HG02642 (cell line): ENCODE results near the gene SLC25A47.
A peak's percentile ranks its signal among the peaks of the same experiment; 100 is the strongest.
"Not testable (repeated sequence)": the region's sequence is repeated elsewhere in the genome, so short reads cannot be mapped to it uniquely, and the experiment has no call there.

Source experiments
- ATAC-seq: cut with Tn5 transposase; IDR thresholded peaks from one replicate; pipeline ENCODE4 v1.9.1; 2021; ENCODE audit warnings: mild to moderate bottlenecking; ENCODE audit not compliant: unreplicated experiment, poor library complexity

Gene SLC25A47, protein sequence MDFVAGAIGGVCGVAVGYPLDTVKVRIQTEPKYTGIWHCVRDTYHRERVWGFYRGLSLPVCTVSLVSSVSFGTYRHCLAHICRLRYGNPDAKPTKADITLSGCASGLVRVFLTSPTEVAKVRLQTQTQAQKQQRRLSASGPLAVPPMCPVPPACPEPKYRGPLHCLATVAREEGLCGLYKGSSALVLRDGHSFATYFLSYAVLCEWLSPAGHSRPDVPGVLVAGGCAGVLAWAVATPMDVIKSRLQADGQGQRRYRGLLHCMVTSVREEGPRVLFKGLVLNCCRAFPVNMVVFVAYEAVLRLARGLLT

DNA sequence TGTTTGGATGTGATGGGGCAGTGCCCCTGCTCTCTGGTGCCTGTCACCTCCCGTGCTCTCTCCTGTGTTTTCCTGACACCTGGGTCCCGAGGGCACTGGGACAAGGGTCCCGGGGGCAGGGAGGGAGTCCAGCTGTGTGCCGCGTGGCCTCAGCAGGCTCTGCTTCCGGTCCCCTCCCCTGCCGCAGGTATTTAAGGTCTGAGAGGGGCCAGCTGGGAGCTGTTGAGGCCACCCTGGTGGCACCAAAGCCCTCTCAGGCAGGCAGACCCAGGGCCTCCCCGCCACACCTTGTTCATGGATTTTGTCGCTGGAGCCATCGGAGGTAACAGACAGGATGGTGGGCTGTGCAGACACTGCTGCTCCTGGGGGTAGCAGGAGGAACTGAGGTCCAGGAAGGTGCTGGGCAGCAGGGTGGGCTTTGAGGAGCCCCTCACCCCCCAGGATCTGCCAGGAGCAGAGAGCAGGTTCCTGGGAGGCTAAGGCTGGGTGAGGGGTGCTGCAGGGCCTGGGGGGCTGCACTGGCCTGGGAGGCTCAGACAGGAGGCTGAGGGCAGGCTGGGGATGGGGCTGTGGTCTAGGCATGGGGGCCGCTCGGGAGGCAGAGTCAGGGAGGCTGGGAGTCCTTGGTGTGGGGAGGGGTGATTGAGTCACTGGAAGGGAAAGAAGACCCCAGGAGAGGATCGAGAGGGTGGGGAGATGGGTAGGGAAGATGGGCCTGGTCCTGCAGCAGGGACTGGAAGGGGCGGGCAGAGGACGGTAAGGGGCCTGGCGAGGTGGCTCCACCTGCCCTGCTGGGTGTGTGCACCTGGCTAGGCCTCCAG lies at the start of gene SLC25A47:
SLC25A47 (plus strand) TSS at position 219 of the 821 bp plus-strand sequence; CDS start at position 295, 76 bp downstream.
- no peak for ATAC-seq

DNA sequence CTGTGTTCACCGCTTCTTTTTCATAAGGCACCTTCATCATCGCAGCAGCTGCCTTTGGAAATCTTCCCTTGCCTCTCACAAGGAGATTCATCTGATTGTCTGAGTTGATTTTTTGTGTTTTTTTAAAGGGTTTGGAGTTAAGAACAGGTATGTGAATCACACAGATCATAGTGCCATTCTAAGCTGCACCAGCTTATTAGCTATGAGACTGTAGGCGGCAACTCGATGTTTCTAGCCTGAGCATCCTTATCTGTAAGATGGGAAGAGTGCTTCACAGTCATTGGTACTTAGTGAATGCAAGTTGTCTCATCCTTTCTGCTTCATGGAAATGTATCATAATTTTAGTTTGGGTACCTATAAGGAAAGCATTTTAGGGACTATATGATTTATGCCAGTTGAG lies 48.9 kb upstream of the SLC25A47 start:
- no peak for ATAC-seq

DNA sequence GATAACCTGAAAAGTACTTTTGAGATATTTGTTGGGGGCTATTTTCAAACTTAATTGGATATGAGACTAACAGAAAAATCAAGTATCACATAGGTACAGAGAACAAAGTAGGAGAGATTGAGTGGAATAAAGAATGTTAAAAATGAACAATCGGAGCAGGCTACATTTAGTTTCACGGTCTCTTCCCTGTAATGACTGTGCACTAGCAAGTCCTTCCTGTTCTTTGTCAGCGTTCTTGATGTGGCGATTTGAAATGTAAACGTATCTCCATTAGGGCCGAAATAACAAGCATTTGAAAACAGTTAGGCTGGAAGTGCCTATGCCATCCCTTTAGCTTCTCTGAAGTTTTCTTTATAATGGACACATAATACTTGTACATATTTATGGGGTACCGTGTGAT lies 47.9 kb upstream of the SLC25A47 start:
- ATAC-seq = no peak

DNA sequence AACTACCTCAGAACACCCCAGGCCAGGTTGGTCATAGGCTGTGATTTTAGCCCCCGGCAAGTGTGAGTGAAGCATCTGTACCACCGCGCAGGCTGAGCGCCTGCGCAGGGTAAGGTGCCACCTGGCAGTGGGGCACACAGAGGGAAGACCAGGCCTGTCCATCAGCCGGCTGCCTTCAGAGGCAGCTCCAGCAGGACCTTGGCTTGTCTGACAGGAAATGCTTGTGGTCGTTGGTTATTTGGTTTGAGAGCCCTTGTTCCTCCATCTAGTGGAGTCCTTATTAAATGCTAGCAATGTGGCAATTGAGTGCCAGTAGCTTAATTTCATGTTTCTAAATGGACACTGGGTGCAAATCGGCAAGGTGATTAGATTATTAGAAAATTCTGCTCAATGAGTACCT lies 44.4 kb upstream of the SLC25A47 start:
- ATAC-seq = peak; percentile 48

DNA sequence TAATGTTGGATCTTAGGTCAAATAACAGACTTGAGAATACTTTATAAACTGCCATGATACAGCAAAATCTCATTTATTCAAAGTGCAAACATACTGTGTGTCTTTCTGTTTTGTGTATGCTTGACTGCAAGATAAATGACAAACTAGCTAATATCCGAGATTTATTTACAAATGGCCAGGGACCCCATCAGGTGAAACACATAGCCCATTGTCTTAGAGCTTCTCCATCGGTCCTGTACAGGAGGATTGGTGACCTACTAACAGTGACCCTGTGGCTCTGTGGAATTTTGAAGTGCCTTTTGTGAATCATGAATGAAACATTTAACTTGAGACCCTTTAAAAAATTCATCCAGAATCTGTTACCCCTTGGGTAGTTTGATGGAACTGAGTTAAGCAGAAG lies 44.0 kb upstream of the SLC25A47 start:
- no peak for ATAC-seq

DNA sequence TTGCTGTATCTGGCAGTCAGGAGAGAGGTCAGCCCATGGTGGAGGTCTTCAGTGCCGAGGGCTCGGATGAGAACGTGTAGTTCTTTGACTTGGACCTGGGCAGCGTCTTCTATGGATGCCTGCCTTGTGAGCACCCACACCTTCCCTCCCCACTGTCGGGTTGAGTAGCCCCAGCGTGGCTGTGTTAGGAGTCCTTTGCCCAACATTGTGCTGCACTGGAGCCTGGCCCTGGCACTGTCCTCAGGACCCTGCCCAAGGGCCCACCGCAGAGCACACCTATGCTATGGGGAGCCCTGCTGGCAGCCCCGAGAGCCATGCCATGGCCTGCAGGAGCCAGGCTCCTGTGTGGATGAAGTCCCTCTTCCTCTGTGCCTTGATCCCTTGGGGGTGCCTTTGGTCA lies 43.6 kb upstream of the SLC25A47 start:
- no peak for ATAC-seq

DNA sequence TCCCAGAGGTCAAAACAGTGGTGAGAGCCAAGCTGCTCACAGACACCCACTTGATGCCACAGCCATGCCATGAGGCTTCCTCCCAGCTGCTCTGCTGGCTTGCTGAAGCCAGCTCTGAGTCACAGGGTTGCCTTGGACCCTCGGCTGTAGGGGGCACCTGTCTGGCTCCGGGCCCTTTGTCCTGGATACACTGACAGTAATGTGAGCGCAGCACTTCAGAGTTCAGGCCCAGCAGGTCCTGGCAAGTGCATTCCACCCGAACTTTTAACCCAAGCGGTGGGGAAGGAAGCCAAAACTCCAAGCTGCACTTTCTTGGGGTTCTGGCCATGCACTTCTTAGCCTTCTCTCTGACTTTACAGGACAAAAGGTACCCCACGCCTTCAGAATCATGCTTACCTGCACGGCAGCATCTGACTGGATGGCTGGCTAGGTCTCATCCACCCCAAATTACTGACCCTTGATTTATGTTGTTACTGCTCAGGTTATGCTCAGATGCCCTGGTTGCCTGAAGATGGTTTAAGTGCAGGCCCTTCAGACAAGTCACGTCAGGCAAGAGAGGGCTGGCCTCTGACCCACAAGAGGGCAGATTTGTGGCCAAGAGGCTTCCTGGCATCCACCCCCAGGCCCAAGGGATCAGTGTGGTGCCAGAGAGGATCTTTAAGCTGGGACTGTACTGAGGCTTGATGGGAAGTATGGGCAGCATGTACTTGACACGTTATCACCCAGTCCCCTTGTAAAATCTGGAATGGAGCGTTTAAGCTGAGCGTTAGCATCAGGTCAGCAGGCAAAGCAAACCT lies 41.7 kb upstream of the SLC25A47 start:
- ATAC-seq = no peak

DNA sequence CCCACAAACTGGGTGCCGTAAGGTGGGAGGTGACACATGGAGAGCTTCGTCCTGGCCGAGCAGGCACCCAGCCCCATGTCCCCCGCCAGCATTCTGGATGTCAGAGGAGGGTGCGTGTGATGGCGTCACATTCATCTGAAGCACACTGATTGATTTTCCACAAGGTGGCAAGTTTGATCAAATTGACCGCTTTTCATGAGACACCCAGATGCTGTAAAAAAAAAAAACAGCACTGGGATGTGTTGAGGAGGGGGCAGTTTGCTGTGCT lies 41.1 kb upstream of the SLC25A47 start:
- ATAC-seq = no peak

DNA sequence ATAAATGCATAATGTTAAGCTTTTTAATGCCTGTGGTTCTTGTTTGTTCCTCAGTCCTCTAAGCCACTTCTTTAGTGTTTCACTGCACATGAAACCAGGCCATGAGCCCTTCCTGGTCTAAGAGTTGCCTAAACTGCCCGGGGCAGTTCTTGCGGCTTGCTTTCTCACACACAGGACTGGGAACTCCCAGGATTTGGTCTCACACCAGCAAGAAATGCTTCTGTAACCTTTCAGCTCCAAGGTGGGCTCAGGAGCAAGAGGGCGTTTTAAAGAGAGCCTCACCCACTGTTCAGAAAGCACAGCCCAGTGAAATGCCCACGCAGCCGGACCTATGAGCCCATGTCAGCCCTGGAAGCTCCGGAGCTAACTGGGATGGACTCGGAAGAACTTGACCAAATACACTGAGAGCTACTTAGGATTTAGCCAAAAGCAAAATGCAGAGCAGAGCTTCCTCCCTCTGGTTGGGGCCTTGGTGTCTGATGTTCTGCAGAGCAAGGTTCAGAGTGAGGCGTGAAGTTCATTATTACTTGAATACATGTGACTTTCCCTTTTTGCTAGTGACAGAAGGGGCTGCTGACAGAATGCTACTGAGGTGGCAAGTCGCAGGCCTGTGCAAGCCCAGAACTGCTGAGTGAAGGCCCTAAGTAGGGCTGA lies 40.2 kb upstream of the SLC25A47 start:
- ATAC-seq = no peak

DNA sequence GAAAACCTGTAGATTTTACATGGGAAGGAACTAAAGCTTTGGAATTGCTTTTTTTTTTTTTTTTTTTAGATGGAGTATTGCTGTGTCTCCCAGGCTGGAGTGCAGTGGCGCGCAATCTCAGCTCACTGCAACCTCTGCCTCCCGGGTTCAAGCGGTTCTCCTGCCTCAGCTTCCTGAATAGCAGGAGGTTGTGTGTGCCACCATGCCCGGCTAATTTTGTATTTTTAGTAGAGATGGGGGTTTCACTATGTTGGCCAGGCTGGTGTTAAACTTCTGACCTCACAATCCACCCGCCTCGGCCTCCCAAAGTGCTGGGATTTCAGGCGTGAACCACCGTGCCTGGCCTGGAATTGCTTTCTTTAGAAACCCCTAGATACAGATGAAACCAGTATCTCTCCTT lies 39.7 kb upstream of the SLC25A47 start:
- not testable (repeated sequence) for ATAC-seq

DNA sequence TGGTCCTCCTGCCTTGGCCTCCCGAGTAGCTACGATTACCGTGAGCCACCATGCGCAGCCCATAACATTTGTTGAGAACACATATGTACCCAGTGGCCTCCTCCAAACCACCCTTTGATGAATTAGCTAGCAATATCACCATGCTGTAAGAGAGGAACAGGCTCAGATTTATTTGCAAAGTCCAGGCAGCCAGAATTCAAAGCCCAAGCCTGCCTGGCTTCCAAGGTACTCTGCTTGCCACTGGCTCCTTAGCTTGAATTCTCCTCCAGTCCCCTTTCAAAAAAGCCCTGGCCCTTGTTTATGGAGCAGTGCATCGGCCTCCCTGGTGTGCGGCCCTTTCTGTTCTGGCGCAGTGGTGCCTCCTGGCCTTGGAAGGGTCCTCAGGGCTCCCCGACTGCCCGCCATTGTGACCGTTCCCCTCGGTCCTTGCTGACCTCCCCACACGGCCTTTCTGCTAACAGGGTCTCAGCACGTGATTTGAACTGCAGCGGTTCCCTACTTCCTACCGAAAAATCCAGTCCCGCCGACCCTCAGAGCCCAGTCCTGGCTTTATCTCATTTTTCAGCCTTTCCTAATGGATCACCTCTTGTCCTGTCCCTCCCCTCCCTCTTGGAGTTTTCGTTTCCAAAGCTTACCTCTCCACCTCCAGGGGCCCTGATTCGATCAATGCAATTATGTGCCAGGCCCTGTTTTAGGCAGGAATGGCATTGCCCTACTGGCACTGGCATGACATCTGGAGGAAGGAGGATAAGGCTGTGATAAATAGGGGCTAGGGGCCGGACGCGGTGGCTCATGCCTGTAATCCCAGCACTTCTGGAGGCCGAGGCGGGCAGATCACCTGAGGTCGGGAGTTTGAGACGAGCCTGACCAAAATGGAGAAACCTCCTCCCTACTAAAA lies 38.9 kb upstream of the SLC25A47 start:
- no peak for ATAC-seq

DNA sequence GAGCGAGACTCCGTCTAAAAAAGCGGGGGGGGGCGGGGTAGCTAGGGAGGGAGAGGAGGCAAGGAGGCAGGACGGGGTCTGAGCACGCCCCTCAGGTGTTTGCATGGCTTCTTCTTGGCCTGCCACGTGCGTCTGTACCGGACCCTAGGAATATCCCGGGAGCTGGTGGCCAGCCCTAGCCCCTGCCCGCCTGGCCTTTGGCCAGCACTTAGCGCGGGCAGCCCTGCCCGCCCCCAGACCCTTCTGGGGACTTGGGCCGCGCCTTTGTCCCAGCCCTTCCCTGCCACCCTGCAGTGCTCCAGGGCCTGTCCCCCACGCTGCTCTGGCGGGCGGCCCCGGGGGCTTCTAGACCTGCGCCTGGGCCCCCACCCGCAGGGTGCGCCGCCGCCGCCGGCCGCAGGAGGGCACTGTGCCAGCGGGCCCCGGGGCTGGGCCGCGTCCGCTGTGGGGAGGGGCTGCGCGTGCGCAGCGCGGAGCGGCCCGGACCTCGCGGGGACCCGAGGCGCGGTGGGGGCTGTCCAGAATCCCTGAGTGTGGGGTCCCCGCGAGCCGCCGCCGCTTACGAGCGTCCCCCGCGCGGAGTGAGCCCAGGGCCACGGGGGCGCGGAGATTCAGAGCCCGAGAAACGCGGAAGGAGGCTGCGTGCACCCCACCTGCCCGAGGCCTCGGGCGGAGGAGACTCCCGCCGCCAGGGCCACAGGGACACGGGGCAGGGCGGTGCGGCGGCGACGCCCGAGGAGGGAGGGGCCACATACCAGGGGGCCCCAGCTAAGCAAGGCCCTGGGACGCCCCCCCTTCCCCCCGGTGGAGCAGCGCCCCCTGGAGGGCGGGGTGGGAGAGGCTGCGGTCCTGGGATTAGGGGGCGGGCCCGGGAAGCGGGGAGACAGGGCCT lies 37.9 kb upstream of the SLC25A47 start:
- ATAC-seq = peak; percentile 91

DNA sequence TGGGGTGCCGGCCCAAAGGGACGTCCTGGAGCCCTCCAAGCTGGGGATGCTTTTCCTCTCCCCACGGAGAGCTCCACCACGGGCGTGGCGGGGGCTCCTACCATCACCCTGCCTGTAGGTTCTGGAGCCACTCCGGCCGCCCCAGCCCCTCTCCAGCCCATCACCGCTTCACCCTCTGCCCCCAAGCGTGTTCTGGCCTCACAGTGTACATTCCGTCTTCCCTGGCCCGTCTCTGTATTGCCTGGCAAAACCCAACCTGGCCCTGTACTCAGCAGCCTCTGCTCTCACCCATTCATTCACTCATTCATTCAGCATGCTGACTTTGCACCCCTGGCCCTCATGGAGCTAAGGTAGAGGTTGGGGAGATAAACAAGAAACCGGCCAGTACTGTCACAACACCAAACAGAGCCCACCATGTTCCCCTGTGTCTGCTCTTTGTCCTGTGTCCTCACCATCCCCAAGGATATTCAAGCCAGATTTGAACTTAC lies 37.2 kb upstream of the SLC25A47 start:
- ATAC-seq = no peak

DNA sequence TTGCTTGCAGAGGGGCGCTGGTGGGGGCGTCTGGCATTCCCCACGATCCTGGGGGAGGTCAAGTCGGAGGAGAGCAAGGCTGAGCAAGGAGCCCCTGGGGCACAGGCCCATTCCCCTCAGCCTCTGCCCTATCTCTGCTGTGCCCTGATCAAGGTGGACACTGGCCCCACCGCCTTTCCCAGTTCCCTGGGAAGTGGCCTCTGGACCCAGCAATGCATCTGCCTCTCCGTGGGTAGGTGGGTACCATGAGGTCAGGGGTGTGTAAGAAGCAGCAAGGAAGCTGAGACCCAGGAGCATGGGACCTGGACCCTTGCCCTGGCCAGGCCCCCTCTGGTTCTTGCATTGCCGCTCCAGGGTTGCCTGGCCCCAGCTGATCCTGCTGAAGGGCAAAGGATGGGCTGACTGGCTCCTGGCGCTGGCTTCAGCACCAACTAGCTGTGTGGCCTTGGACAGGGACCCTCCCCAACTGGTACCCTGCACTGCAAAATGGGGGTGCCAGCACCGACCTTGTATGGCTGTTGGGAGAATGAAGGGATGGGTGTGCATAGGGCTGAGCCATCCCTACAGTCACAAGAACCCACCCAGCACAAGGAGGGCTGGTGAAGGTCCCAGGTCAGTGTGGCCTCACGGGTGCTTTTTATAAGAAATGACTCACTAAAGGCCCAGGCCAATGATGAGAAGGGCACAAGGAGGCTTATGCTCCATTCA lies 36.5 kb upstream of the SLC25A47 start:
- ATAC-seq = no peak

DNA sequence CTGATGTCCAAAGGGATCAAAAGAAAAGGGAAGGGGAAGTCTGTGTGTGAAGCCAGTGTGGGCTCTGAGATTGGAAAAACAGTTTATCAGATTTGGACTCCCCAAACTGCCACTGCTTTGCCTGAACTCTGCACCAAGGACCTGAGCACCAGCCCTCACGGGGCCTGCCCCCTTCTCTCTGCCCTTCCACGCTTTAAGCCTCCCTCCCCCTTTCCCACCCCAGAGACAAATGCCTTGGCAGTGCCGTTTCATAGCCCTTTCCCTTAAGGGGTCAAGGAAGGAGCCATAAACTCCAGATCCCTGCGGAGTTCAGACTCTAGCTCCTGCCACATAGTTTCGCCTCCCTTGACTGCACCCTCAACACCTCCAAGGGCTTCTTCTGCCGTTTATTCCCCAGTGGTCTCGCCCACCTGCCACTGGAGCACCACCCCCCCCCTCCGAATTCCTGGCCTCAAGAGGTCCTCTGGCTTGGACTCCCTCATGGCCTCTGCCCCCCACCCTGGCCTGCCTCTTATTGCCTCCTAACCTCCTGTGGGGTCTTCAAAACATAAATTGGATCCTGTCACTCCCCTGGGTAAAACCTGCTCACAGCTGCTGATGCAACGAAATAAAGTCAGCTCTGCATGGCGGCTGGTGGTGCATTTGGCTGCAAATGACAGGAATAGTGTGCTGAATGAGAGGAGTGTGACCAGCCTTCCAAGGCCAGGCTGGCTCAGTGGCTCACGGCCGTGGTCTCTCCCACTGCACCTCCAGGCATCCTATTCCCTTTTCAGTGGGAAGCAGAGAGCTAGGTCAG lies 35.7 kb upstream of the SLC25A47 start:
- ATAC-seq = no peak

DNA sequence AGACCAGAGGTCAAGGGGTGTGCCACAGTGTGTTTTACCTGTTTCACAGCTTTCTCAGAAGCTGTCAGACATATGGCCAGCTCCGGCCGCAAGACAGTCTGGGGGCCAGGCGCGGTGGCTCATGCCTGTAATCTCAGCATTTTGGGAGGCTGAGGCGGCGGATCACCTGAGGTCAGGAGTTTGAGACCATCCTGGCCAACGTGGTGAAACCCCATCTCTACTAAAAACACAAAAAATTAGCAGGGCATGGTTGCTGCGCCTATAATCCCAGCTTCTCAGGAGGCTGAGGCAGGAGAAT lies 35.2 kb upstream of the SLC25A47 start:
- ATAC-seq = not testable (repeated sequence)

DNA sequence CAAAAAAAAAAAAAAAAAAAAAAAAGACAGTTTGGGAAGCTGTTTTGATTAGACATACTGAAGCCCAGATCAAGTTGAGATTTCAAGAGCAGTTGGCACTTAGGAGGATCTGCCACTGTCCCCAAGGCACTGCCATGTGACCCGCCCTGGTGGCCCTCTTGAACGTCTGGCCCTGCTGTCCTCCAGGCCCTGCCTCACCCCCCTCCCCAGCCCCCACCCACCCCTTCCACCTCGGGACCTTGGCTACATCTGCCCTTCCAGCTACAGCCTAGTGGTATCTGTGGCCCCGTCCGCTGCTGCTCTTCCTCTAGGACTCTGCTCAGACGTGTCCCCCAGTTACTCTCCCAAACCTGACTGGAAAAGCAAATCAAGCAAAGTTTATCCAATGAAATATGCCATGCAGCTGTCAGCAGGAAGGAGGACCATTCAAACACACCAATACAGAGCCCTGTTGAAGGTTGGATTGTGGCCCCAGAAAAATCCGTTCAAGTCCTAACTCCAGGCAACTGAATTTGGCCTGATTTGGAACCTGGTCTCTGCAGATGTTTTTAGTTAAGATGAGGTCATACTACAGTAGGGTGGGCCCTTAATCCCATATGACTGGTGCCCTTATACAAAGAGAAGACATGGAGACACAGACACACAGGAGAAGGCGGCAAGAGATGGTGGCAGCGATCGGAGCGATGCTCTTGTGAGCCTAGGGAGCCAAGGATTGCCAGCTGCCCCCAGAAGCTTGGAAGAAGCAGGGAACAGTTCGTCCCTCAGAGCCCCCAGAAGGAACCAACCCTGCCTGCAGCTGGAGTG lies 34.6 kb upstream of the SLC25A47 start:
- ATAC-seq = no peak
